Activated gamma-delta T cell treated with anti-CD3 and anti-CD28 coated beads, Interleukin-2, amount 50 U/mL, for 16 hours (primary cell): Measurements from ENCODE around the gene SPDYE16.
"Not testable (repeated sequence)": the region's sequence is repeated elsewhere in the genome, so short reads cannot be mapped to it uniquely, and the experiment has no call there.

ENCODE experiments used
- DNase-seq: peaks from one replicate; pipeline ENCODE4 v3.0.0-alpha.2; 2020; ENCODE audit warnings: low read depth

SPDYE16 gene, protein sequence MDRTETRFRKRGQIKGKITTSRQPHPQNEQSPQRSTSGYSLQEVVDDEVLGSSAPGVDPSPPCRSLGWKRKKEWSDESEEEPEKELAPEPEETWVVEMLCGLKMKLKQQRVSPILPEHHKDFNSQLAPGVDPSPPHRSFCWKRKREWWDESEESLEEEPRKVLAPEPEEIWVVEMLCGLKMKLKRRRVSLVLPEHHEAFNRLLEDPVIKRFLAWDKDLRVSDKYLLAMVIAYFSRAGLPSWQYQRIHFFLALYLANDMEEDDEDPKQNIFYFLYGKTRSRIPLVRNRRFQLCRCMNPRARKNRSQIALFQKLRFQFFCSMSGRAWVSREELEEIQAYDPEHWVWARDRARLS

DNA sequence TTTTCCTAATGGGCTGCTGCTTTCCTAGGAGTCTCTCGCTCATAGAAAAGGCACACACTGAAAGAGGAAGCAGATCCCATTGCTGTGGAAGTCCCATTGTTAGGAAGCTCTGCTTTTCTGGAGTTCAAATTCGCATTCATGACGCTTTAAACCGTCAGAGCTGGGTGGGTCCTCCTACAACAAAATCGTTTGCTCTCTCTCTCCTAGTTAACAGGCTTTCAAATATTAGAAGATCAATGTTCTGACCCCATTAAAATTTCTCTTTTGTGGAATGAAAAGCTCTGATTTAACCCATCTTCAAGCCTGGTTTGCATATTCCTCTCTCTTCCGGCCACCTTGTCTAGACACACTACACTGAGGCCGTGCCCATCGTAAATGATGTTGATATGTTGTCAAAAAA, at the start of gene SPDYE16:
Gene SPDYE16, minus strand, starts transcription at position 101 of the 400 bp plus-strand sequence. CDS start 1,838 bp downstream, outside the sequence.
- DNase-seq = not testable (repeated sequence)

GRCh38 chr7:76592694-76593093, 49.6 kb upstream of the SPDYE16 start:
- not testable (repeated sequence) for DNase-seq

GRCh38 chr7:76591602-76592304, 48.7 kb upstream of the SPDYE16 start:
- not testable (repeated sequence) for DNase-seq

DNA sequence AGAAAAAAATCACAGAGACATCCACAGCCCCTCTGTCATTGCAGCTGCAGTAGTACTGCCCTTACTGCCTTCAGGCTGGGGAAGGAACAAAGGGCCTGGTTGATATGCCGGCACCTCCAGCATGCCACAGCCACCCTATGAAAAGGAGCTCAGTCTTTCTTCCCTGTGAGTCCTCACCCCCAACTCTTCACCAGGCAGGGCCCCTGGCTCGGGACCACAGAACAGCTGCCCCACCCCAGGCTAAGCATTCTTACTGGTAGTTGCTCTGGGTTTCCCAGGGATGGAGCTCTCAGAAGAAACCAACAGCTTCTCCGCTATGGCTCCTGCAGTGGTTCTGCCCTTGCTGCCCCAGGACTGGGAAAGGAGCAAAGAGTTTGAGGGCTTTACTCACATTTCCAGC, 47.9 kb upstream of the SPDYE16 start:
- DNase-seq = not testable (repeated sequence)

GRCh38 chr7:76588586-76588985, 45.5 kb upstream of the SPDYE16 start:
- not testable (repeated sequence) for DNase-seq

DNA sequence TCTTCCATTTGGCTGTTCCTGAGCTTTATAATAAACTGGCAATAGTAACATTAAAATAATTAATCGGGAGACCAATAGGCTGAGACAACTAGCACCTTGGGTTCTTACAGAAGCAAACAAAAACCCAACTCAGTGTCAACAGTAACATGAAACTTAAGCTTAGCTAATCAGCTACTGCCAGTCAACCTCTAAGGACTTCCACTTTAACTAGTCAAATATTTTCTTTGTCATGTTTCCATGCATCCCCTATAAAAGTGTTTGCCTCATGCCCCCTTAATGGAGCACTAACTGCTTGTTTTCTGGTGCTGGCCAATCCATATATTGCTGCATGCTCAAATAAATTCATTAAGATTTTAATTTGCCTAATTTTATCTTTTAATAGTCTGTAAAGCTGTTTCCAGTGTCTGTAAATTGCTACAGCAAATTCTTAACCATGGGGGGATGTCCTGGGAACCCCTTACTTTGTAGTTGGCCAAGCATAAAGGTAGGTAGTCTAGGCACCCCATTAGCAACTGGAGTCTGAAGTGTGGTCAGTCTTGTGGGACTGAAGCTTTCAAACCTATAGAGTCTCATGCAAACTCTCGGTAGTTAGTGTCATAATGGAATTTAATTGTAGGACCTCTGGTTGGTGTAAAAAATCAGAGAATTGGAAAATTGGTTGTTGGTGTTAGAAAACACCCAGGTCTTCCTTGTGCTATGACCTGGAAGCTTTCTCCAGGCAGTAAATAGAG, 43.7 kb upstream of the SPDYE16 start:
- DNase-seq = not testable (repeated sequence)

- not testable (repeated sequence) for DNase-seq
Observed at GRCh38 chr7:76583636-76584281, 40.7 kb upstream of the SPDYE16 start.

DNA sequence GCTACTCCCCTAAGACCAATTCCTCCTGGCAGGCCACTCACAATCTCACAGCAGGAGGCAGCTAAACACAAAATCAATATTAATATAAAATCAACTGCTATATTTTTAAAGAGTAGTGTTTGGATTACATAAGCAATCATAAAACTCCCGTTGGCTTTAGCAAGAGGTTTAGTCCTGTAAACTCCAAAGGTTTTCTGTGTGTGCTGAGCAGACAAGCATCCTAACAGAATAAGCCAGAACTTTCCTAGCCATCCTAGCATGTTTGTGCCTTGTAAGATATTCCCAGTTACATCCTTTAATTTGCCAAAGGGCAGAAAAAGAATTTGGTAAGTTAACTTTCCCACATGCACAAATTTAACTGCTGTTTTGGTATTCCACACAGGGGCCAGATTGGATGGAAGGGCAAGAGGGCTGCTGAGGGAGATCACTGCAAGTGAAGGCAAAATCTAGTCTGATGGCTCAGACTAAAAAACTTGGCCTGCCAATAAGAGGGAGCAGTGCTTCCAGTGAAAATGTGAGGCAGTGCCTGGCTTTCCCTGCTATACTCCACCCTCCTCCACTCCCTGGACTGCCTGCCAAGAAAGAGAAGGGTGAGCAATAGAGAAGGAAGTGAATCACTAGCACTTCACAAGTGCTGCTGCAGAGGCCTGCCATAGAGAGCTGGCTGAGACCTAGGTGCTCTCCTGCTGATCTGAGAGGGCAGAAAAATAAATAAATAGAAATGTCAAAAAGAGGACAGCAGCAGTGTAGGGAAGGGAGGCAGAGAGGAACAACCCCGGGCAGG, 39.9 kb upstream of the SPDYE16 start:
- not testable (repeated sequence) for DNase-seq

GRCh38 chr7:76575919-76576655, 33.0 kb upstream of the SPDYE16 start:
- DNase-seq = not testable (repeated sequence)

DNA sequence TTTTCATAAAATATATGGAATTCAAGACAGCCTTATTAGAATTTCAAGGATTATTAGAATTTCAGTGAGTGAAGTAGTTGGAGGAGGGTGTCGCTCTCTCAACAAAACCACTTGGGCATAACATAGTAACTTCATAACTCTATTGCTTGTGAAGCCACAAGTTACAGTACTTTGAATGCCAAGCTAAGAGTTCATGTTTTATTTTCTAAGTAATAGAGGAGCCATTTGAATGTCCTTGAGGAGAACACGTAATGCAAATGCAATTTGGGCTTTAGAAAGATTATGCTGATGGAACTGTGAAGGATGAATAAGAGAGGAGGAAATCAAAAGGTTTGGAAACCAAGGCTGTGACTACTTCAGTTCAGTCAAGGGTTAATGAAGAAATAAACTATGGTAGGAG, 32.3 kb upstream of the SPDYE16 start:
- DNase-seq = not testable (repeated sequence)

DNA sequence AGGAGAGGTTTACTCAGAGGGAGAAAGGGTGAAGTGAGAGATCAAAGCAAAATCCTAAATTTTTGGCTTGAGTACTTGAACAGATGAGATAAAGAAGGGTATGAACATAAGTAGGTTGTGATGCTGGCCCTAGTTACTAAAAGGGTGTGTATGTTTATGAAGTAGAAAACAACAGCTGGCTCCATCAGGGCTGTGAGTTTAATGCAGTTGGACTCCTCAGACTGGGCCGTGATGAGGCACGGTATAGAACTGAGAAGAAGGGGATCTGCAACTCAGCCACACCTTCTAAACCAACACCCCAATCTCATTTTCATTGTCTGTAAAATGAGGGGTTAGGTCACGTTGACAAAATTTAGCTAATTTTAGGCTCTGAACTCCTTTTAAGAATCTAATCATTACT, 29.2 kb upstream of the SPDYE16 start:
- DNase-seq = not testable (repeated sequence)

DNA sequence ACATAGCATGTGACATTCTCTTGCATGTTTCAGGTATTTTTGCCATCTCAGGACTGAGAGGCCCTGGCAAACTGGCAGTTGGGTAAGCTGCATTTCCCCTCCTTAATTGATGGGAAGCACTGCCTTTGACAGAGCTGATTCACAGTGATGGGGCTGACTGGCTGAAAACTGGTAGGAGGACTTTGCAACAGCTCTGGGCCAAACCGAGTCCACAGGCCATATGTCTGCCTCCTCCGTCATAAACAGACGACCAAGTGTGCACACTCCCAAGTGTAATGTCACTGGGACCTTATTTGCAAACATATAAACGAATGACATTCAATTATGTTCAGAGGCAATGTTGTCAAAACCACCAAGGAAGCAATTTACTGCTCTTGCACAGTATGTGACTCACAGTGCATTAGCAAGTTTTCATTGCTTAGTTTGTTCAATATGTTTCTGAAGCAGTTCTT, 27.3 kb upstream of the SPDYE16 start:
- DNase-seq = not testable (repeated sequence)

DNA sequence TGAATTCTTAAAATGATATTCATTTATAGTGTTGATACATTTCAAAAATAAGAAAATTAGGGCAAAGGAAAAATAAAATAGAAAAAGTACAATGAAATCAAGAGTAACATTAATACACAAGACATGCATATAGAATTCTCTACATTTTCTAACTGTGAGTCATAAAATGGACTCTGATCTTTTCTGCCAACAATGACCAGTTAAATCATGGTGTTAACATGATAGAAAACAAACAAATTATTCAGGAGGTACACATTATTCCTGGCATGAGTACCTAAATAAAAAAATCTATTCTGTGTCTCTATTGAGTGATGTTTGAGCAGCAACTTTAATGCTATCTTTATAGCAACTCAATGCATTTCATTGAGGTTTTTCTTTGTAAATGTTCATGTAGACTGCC, 25.6 kb upstream of the SPDYE16 start:
- DNase-seq = not testable (repeated sequence)

DNA sequence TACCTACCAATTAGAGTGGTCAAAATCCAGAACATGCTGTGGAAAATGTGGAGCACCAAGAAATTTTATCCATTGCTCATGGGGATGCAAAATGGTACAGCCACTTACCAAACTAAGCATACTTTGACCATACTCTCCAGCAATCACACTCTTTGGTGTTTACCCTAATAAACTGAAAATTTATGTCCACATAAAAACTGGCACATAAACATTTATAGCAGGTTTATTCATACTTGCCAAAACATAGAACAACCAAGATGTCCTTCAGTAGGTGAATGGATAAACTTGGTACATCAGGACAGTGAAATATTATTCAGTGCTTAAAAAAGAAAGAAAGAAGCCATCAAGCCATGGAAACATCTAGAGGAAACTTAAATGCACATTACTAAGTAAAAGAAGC, 24.7 kb upstream of the SPDYE16 start:
- not testable (repeated sequence) for DNase-seq

- DNase-seq = not testable (repeated sequence)
Observed at GRCh38 chr7:76567311-76567710, 24.2 kb upstream of the SPDYE16 start.

GRCh38 chr7:76565001-76565400, 21.9 kb upstream of the SPDYE16 start:
- not testable (repeated sequence) for DNase-seq

DNA sequence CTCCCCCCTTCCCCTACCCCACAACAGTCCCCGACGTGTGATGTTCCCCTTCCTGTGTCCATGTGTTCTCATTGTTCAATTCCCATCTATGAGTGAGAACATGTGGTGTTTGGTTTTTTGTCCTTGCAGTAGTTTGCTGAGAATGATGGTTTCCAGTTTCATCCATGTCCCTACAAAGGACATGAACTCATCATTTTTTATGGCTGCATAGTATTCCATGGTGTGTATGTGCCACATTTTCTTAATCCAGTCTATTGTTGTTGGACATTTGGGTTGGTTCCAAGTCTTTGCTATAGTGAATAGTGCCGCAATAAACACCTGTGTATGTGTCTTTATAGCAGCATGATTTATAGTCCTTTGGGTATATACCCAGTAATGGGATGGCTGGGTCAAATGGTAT, 18.2 kb upstream of the SPDYE16 start:
- not testable (repeated sequence) for DNase-seq

GRCh38 chr7:76560157-76560556, 17.1 kb upstream of the SPDYE16 start:
- DNase-seq = not testable (repeated sequence)

DNA sequence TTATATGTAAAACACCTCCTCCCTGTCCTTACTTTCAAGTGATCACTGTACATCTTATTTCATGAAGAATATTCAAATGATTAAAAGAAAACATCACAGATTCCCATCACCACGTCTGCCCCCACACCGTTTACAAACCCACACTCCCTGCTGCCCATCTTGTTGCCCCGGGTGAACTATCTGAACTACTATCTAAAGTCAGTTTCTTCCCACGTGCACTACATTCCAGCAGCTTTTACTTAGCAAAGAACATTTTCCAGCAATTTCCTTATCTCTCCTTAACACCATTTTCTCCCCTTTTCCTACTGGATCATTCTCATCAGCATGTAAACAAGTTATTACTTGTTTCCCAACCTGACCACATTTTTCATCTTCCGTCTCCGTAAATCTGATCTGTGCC, 16.6 kb upstream of the SPDYE16 start:
- DNase-seq = not testable (repeated sequence)

DNA sequence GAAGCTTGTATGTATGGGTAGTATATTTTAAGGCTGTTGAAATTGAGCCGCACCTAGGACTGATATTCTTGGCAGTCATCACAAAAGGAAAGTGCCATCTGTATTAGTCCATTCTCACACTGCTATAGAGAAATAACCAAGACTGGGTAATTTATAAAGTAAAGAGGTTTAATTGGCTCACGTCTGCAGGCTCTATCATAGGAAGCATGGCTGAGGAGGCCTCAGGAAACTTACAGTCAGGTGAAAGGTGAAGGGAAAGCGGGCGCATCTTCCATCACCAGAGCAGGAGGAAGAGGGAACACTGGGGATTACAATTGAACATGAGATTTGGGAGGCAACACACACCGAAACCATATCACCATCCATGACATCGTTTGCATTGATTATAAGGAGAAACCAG, 8.9 kb upstream of the SPDYE16 start:
- not testable (repeated sequence) for DNase-seq
